Fibroblast of peridontal ligament (primary cell): ENCODE data around the gene C12orf60.

Experiments used
- DNase-seq: peaks from one replicate; pipeline ENCODE4 v3.0.0-alpha.2; 2010; ENCODE audit errors: extremely low read depth

C12orf60 gene

GRCh38 chr12:14834509-14834908 is 31.0 kb downstream of the C12orf60 start:
- no peak for DNase-seq

DNA sequence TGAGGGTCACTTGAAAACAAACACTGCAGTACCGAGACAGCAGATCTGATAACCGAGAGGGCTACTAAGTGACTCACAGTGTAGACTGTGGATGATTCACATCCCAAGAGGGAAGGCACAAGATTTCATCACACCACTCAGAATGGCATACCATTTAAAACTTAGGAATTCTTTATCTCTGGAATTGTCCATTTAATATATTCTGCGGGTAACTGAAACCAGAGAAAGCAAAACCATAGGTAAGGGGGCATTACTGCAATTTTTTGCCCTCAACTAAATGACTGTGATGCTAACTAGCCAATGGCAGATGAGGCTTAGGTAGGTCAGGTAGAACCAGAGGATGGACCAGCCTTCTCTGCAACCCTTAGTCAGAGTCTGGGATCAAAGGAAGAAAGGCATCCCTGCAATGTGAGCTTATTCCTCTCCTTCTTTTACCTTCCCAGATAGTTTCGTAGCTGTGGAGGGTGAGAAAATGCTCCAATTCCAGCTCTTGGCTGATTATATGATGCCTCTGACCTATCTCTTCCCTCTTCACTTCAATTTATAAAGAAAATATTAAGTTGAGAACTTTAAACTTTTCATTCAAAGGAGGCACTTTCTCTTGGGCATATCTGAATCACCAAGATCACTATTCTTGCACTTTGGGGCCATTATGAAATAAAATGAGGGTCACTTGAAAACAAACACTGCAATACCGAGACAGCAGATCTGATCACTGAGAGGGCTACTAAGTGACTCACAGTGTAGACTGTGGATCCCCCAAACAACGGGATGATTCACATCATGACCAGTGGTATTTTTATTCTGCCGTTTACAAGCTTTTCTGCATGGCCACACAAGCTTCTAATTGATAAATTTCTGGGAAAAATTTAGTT is 33.1 kb downstream of the C12orf60 start:
- DNase-seq, result peak; percentile 73

DNA sequence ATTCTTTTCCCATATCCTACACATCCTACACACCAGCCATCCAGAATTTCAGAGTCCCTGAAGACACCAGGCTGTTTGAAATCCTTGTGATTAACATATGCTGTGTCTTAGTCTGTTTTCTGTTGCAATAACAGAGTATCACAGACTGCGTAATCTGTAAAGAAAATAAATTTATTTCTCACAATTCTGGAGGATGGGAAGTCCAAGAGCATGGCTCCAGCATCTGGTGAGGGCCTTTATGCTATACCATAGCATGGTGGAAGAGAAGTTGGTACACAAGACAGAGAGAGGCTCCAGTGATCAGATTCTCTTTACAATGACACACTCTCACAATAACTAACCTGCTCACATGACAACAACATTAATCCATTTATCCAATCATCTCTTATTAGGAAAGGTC is 35.8 kb downstream of the C12orf60 start:
- no peak for DNase-seq

DNA sequence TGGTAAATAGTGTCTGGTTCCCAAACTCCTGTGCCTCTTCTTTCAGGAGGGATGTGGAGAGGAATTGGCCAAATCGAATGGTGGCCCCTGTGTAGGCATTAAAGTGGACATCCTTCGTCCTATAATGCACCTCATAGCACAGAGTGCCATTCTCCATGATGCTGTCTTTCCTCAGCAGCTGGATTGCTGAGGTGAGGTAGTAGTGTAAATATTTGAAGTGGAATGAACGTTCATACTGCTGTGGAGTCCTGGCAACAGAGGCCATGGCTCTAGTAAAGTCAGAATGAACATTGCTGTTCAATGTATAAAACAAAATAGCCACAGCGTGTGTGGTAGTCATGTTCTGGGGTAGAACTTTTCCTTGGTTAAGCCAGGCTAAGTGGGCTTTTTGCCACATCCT is 37.1 kb downstream of the C12orf60 start:
- DNase-seq, result no peak

GRCh38 chr12:14841761-14842160 is 38.3 kb downstream of the C12orf60 start:
- DNase-seq, result peak; percentile 33

- no peak for DNase-seq
Observed at GRCh38 chr12:14842315-14842714, 38.8 kb downstream of the C12orf60 start.

GRCh38 chr12:14843425-14843887 is 40.0 kb downstream of the C12orf60 start, which contains the start of gene ART4:
TSS of gene ART4 (minus strand) at chr12:14843526. CDS start at chr12:14843113, 413 bp downstream.
- DNase-seq, result no peak

- no peak for DNase-seq
Observed at GRCh38 chr12:14844401-14844800, 40.9 kb downstream of the C12orf60 start.

GRCh38 chr12:14845350-14845750 is 41.9 kb downstream of the C12orf60 start:
- DNase-seq, result peak; percentile 71

GRCh38 chr12:14846042-14846587 is 42.6 kb downstream of the C12orf60 start:
- DNase-seq, result no peak

DNA sequence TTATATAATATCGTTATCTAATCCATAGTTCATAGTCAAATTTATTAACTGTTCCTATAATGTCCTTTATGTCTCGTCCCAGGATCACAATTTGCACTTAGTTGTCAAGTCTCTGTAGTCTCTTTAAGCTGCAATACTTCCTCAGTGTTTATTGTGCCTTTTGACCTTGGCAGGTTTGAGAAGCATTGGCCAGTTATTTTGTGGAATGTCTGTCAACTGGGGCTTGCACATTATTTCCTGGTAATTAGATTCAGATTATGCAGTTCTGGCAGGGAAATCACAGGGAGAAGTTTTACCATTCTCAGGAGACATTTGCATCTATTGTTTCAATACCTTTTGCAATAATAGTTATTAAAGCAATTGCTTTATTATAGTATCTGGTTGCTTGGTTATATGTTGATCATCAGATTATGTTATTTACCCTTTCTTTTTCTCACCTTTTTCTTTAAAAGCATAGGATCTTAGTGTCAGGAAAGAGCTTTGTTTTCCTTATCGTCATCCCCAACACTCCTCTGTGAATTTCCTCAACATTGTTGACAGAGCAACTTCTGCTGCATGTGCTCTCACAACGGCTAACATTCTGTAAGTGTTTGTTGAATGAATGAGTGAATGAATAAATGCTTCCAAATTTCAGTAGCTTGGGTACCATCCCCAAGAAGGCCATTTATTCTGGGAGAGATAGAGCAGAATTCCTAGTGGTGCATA is 43.6 kb downstream of the C12orf60 start:
- DNase-seq, result no peak

DNA sequence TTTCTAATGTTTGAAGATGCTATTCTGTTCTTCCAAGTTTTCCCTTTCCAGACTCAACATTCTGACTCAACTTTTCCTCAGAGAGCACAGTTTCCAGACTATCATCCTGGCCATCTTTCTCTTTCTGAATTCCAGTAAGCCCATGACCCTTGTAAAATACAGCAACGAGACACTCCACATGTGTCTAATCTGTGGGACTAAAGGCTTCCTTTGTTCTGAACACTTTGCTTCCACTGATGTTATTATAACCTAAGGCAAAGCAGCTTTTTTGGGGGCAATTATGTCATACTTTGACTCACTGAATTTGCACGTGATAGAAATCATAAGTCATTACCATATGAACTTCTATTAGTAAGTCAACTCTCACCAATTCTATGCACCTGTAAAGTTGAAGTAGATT is 46.2 kb downstream of the C12orf60 start:
- no peak for DNase-seq

DNA sequence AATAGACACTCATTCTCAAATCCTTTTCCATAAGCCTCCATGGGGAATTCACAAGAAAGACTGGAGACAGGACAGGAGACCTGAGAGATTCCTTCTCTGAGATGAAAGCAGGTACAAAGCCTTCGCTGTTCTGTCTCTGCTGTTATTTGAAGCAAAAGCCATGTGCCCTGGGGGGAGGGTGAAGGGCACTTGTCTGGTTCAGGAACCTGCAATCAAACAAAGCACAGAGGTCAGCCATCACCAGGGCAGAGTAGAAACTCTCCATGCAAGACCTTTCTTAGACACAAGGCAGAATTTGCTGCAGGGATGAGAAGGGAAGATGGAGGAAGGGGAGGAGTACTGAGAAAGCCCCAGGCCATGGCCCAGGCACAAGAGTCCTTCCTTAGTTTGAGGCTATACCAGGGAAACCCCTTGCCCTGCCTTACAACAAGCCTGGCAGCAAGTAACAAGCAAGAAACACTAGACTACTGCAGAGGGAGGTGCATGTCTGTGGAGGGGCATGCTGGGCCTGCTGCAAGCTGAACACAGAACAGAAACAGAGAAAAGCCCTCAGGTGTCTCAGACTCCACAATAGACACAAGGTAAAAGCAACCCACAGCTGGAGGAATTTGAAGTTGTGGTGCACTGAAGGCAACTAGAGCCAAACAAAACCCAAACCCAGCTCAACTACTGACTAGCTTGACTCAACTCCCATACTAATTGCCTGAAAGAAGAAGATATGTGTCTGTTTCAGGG is 47.6 kb downstream of the C12orf60 start:
- DNase-seq, result no peak

GRCh38 chr12:14852880-14853279 is 49.4 kb downstream of the C12orf60 start:
- DNase-seq, result no peak

GRCh38 chr12:14853961-14854360 is 50.5 kb downstream of the C12orf60 start:
- peak; percentile 6 for DNase-seq

DNA sequence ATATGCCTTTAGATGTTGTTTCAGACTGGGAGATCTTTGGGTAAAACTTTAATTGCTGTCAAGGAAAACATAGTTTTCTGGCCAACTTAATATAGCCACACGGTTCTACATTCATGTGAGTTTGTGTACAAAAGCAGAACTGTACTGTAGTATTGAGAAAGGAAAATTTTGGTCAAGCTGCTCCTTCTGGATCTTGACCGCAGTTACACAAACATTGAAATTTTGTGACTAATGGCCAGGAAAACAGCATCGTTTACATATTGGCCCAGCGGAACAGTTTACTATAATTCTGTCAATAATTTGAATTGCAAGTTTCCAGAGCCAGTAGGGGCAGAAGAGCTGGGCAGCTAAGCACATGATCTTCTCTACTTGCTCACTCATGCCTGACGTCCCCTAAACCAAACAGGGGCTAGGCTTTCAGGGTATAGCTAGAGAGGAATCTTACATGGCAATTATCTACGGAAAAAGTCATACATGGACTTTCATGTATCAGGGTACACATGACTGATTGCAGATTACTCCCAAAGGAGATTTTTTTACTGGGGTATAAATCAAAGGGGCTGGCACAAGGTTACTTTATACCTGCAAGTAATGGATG is 51.2 kb downstream of the C12orf60 start:
- DNase-seq, result peak; percentile 55

DNA sequence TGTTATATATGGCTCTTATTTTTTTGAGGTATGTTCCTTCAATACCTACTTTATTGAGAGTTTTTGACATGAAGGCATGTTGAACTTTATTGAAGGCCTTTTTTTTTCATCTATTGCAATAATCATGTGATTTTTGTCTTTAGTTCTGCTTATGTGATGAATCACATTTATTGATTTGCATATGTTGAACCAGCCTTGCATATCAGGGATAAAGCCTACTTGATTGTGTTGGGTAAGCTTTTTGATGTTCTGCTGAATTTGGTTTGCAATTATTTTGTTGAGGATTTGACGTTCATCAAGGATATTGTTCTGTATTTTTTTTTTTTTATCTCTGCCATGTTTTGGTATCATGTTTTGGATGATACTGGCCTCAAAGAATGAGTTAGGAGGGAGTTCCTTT is 55.0 kb downstream of the C12orf60 start:
- no peak for DNase-seq

DNA sequence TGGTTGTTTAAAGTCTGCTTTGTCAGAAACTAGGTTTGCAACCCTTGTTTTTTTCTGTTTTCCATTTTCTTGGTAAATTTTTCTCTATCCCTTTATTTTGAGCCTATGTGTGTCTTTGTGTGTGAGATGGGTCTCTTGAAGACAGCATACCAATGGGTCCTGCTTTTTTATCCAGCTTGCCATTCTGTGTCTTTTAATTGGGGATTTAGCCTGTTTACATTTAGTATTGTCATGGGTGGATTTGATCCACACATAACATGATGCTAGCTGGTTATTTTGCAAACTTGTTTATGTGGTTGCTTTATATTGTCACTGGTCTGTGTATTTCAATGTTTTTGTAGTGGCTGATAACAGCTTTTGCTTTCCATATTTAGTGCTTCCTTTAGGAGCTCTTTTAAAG is 57.0 kb downstream of the C12orf60 start:
- DNase-seq, result no peak

DNA sequence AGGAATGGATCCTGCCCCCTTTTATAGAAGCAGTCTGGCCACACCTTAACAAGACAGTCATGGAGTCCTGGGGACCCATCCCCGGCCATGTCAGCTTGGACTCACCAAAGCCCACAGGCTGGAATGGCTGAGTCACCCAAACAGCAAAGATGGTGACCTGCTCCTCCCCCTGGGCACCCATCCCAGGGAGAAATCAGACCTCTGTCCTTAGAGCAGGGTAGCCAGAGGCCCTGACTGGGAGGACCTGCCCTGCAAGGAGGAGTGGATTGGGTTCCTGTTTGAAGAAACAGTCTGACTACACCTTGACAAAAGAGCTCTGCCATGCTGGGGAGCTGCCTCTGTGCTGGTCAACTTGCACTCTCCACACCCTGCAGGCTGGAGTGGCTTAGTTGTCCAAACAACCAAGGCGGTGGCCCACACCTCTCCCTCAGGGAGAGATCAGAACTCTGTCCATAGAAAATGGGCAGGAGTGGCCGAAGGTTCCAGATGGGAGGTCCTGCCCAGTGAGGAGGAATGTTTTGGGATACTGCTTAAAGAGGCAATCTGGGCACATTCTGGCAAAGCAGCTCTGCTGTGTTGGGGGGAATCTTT is 65.5 kb downstream of the C12orf60 start:
- no peak for DNase-seq

- DNase-seq, result no peak
Observed at GRCh38 chr12:14871247-14871646, 67.8 kb downstream of the C12orf60 start.

GRCh38 chr12:14871886-14872285 is 68.4 kb downstream of the C12orf60 start:
- no peak for DNase-seq
